ENCODE measurements around the gene GRAMD4. TPM values are rescaled to one million over a fixed set of nuclear protein-coding genes. Genes with fewer than 3 reads are reported as not detected.

Gene GRAMD4
- total and polyA plus RNA-seq, 10 of the 15 experiments (the other 5 are each of a cell fraction or from before 2014, with no cell fraction given): 0.21 to 45.5 (median 10.6) TPM

- no peak for TF ChIP-seq ZNF592 (IDR thresholded peaks at IDR 0.05)
These were observed 83.2 kb downstream of the GRAMD4 start (continued) for GRCh38 chr22:46703171-46703995.

GRCh38 chr22:46703996-46704370 lies 83.8 kb downstream of the GRAMD4 start:
- no peaks in the 10 kb centered on the region for H3K79me2 ChIP-seq (ENCODE audit: control insufficient read depth, insufficient read depth, low read length)
- ChIA-PET POLR2A (no interaction called here), SMC1A (ENCODE audit: uncharacterized antibody, unreplicated experiment) (no interaction called here), RAD21 (ENCODE audit: unreplicated experiment) (no interaction called here), CTCF (no interaction called here)
- H3K4me2 ChIP-seq (ENCODE audit: control insufficient read depth, insufficient read depth): no peak overlapping the region
- FAIRE-seq: no peak
- BruUV-seq (replicated peaks): no TSS peak
- in situ Hi-C loops (cut with MboI) (no loop called here), intact Hi-C loops (cut with micrococcal nuclease; ENCODE audit: unreplicated experiment) (no loop called here)
- no peaks in the 10 kb centered on the region for H4K20me1 ChIP-seq (ENCODE audit: control insufficient read depth, insufficient read depth)
- no peak overlapping the region for H3K4me3 ChIP-seq
- H3K4me1 ChIP-seq (ENCODE audit: control insufficient read depth, insufficient read depth, low read length): no peaks in the 10 kb centered on the region
- no peaks in the 10 kb centered on the region for H3K27me3 ChIP-seq (replicated peaks in 1 of 2; ENCODE audit: control insufficient read depth in 2 of 2, insufficient read depth in 2 of 2, low read length in 1 of 2)
- peaks cover 19 to 33% of the 10 kb centered on the region in 2 experiments for H3K36me3 ChIP-seq (ENCODE audit: control insufficient read depth in 2 of 2, insufficient read depth in 2 of 2, low read length in 1 of 2)
- no peak for DNase-seq (ENCODE audit: low read depth, low spot score)
- H3K27ac ChIP-seq (ENCODE audit: control insufficient read depth, insufficient read depth): no peak overlapping the region
- ATAC-seq: no peak
- H3K9ac ChIP-seq (ENCODE audit: control insufficient read depth, insufficient read depth, low read length): no peak overlapping the region
- WGBS (ENCODE audit: insufficient coverage, insufficient replicate concordance, low lambda C conversion rate, missing lambda C conversion rate): 84% methylated on average over 6 of the region's 6 CpGs
- H3K9me3 ChIP-seq (replicated peaks; ENCODE audit: control insufficient read depth, insufficient read depth, low read length): no peaks in the 10 kb centered on the region
- no peak overlapping the region for H2AFZ ChIP-seq (ENCODE audit: control insufficient read depth, low read depth, low read length)
- TF ChIP-seq SPI1 (IDR thresholded peaks at IDR 0.05; ENCODE audit: borderline replicate concordance, insufficient read depth, low read depth, low read length): no peak
- no peak for TF ChIP-seq ZNF592 (IDR thresholded peaks at IDR 0.05)
- TF ChIP-seq CTCF (IDR thresholded peaks at IDR 0.05 in 2 of 3, conservative IDR thresholded peaks at IDR 0.05 in 1 of 3; ENCODE audit: control insufficient read depth in 2 of 3, extremely low read depth in 1 of 3, insufficient read depth in 1 of 3, low read depth in 3 of 3, low read length in 3 of 3): no peak
- TF ChIP-seq MAX (IDR thresholded peaks at IDR 0.05; ENCODE audit: low read depth, low read length): no peak
- no peak for TF ChIP-seq BCL3 (IDR thresholded peaks at IDR 0.05; ENCODE audit: borderline replicate concordance, insufficient read depth, low read depth, low read length, poor library complexity, severe bottlenecking)
- TF ChIP-seq ZNF384 (IDR thresholded peaks at IDR 0.05; ENCODE audit: borderline replicate concordance, low read depth, low read length): no peak
